GM19099 (cell line): ENCODE data around the gene HOXA1.

Source experiments
- POLR2A ChIP-seq: IDR thresholded peaks from 3 replicates; pipeline ENCODE4 v1.6.1; 2011; ENCODE audit warnings: low read depth; ENCODE audit not compliant: insufficient read length; ENCODE audit errors: extremely low read depth

Gene HOXA1

GRCh38 chr7:27106181-27106900 is 10.5 kb upstream of the HOXA1 start:
- TF ChIP-seq POLR2A, result no peak

GRCh38 chr7:27105301-27106031 is 9.7 kb upstream of the HOXA1 start:
- TF ChIP-seq POLR2A, result no peak

- TF ChIP-seq POLR2A, result no peak
Observed at GRCh38 chr7:27104341-27105058, 8.7 kb upstream of the HOXA1 start.

GRCh38 chr7:27103489-27104226 is 7.9 kb upstream of the HOXA1 start:
- no peak for TF ChIP-seq POLR2A

- no peak for TF ChIP-seq POLR2A
Observed at GRCh38 chr7:27102581-27103442, 7.0 kb upstream of the HOXA1 start, which contains the start of gene HOXA2. Gene HOXA2, minus strand, starts transcription at chr7:27102683. Its CDS starts 183 bp downstream, at chr7:27102500.

GRCh38 chr7:27101957-27102580 is 6.3 kb upstream of the HOXA1 start:
- no peak for TF ChIP-seq POLR2A

GRCh38 chr7:27101171-27101956 is 5.6 kb upstream of the HOXA1 start:
- TF ChIP-seq POLR2A, result no peak

- no peak for TF ChIP-seq POLR2A
Observed at GRCh38 chr7:27100694-27101170, 4.9 kb upstream of the HOXA1 start.

GRCh38 chr7:27099453-27100370 is 3.9 kb upstream of the HOXA1 start:
- TF ChIP-seq POLR2A, result no peak

GRCh38 chr7:27098578-27099451 is 3.0 kb upstream of the HOXA1 start:
- TF ChIP-seq POLR2A, result no peak
